PC-9 (cell line): ENCODE measurements around the gene DDX3X. TPM values are rescaled to one million over a fixed set of nuclear protein-coding genes. Genes with fewer than 3 reads are reported as not detected.

Source experiments
- BruUV-seq: library from RNA; stranded (reverse); fragments of 400-500 nt; replicated peaks from 2 replicates; lab custom pipeline; 2021; lab: Mats Ljungman, UMichigan
- CTCF ChIA-PET: fragments of 300-600 bp; sonication (Branson Sonifier 250); formaldehyde crosslinking; loops from one replicate; lab custom pipeline; 2022; ENCODE audit warnings: antibody characterized with exemption; lab: Charles Lee
- POLR2A ChIA-PET: fragments of 300-600 bp; sonication (Branson Sonifier 250); formaldehyde crosslinking; loops from one replicate; lab custom pipeline; 2022; ENCODE audit warnings: antibody characterized with exemption; ENCODE audit not compliant: unreplicated experiment; lab: Charles Lee
- DNase-seq, 2 experiments: peaks; one replicate each; pipeline versions ENCODE4 v3.0.0 to v3.0.0-alpha.2; 2015 to 2022; ENCODE audit warnings: mixed read lengths in 1 of 2
- H2AFZ ChIP-seq: fragments of 200-600 bp; sonication (generic); 2 replicates; pipeline ENCODE4 v1.8.1; 2017; ENCODE audit warnings: antibody characterized with exemption
- H3F3A ChIP-seq: fragments of 200-600 bp; sonication (generic); 2 replicates; pipeline ENCODE4 v1.8.1; 2017; ENCODE audit warnings: antibody characterized with exemption, mild to moderate bottlenecking, low read depth; ENCODE audit not compliant: insufficient read depth
- H3K27ac ChIP-seq: fragments of 200-600 bp; sonication (generic); 2 replicates; pipeline ENCODE4 v1.6.1; 2016; ENCODE audit warnings: mixed run types
- H3K27me3 ChIP-seq: fragments of 200-600 bp; sonication (generic); 2 replicates; pipeline ENCODE4 v1.6.1; 2016; ENCODE audit warnings: low read depth, mixed run types; ENCODE audit not compliant: insufficient read depth
- H3K36me3 ChIP-seq: fragments of 200-600 bp; sonication (generic); 2 replicates; pipeline ENCODE4 v1.6.1; 2016; ENCODE audit warnings: low read depth, mixed run types
- H3K4me1 ChIP-seq: fragments of 200-600 bp; sonication (generic); replicated peaks from 2 replicates; pipeline ENCODE4 v1.6.1; 2016; ENCODE audit warnings: mixed run types; ENCODE audit not compliant: insufficient read depth
- H3K4me2 ChIP-seq: fragments of 200-600 bp; sonication (generic); 2 replicates; pipeline ENCODE4 v1.6.1; 2017; ENCODE audit warnings: mixed run types
- H3K4me3 ChIP-seq: fragments of 200-600 bp; sonication (generic); 2 replicates; pipeline ENCODE4 v1.6.1; 2016; ENCODE audit warnings: mixed run types
- H3K79me2 ChIP-seq: fragments of 200-600 bp; sonication (generic); 2 replicates; pipeline ENCODE4 v1.6.1; 2017; ENCODE audit warnings: low read depth, mixed run types
- H3K9me2 ChIP-seq: fragments of 200-600 bp; sonication (generic); 2 replicates; pipeline ENCODE4 v1.8.1; 2017; ENCODE audit warnings: mild to moderate bottlenecking; ENCODE audit not compliant: insufficient read depth
- H3K9me3 ChIP-seq: fragments of 200-600 bp; sonication (generic); 2 replicates; pipeline ENCODE4 v1.8.1; 2016; ENCODE audit warnings: low read depth; ENCODE audit not compliant: insufficient read depth
- H4K20me1 ChIP-seq: fragments of 200-600 bp; sonication (generic); 2 replicates; pipeline ENCODE4 v1.8.1; 2017; ENCODE audit not compliant: insufficient read depth
- EZH2 ChIP-seq: fragments of 200-600 bp; sonication (generic); IDR thresholded peaks from 2 replicates; pipeline ENCODE4 v1.8.0; 2017; ENCODE audit warnings: antibody characterized with exemption, low read depth
- intact Hi-C: fragments of 100-400 bp; cut with micrococcal nuclease; formaldehyde crosslinking; loops from one replicate; pipeline ENCODE4 v1.10.0; 2022; ENCODE audit not compliant: unreplicated experiment
- total RNA-seq: library from RNA; stranded (reverse); gene quantifications from 2 replicates; pipeline ENCODE4 v1.2.3, GENCODE V29; 2021
- TF ChIP-seq, protein P1 (sequence below): fragments of 200-600 bp; sonication (generic); conservative IDR thresholded peaks from 2 replicates; pipeline ENCODE4 v1.6.1; 2017; ENCODE audit warnings: mixed run types, antibody characterized with exemption, mild to moderate bottlenecking, moderate library complexity

Gene DDX3X
- total RNA-seq, 1 experiment from 2014 or later, result 158 TPM

DNA sequence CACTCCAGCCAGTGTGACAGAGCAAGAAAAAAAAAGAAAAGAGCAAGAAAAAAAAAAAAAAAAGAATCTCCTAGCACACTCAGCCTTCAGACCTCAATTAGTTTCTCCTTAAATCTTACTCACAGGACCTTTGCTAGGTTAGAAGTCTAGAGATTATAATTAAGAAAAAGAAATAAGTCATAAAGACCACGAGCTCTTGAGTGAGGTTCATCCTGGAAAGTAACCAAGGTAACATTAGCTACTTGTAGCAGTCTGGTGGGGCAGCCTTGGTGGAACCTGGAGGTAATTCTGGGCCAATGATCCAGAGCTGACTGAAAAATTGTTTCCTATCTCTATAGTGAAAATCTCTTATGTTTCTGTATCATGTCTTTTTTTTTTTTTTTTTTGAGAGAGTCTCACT, 21.2 kb upstream of the DDX3X start:
- Histone ChIP-seq H3K4me2 (no peak overlapping the region), H2AFZ (no peak overlapping the region), H3K27me3 (no peaks in the 10 kb centered on the region), H3K79me2 (no peaks in the 10 kb centered on the region), H3K36me3 (no peaks in the 10 kb centered on the region), H3K27ac (no peak overlapping the region), H4K20me1 (no peaks in the 10 kb centered on the region), H3K9me2 (no peaks in the 10 kb centered on the region), H3F3A (no peaks in the 10 kb centered on the region), H3K9me3 (no peaks in the 10 kb centered on the region), H3K4me3 (no peak overlapping the region), H3K4me1 (no peaks in the 10 kb centered on the region)
- no TSS peak for BruUV-seq
- POLR2A ChIA-PET, result interaction anchor here (0.6 kb wide), 1 partner anchor 540 kb away, joined by 21 read pairs; no protein-coding TSS in a partner anchor
- TF ChIP-seq, protein P1, sequence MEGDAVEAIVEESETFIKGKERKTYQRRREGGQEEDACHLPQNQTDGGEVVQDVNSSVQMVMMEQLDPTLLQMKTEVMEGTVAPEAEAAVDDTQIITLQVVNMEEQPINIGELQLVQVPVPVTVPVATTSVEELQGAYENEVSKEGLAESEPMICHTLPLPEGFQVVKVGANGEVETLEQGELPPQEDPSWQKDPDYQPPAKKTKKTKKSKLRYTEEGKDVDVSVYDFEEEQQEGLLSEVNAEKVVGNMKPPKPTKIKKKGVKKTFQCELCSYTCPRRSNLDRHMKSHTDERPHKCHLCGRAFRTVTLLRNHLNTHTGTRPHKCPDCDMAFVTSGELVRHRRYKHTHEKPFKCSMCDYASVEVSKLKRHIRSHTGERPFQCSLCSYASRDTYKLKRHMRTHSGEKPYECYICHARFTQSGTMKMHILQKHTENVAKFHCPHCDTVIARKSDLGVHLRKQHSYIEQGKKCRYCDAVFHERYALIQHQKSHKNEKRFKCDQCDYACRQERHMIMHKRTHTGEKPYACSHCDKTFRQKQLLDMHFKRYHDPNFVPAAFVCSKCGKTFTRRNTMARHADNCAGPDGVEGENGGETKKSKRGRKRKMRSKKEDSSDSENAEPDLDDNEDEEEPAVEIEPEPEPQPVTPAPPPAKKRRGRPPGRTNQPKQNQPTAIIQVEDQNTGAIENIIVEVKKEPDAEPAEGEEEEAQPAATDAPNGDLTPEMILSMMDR, result no peak
- TF ChIP-seq EZH2, result no peak
- intact Hi-C loops, result no loop called here
- CTCF ChIA-PET, result no interaction called here
- DNase-seq, result no peak

DNA sequence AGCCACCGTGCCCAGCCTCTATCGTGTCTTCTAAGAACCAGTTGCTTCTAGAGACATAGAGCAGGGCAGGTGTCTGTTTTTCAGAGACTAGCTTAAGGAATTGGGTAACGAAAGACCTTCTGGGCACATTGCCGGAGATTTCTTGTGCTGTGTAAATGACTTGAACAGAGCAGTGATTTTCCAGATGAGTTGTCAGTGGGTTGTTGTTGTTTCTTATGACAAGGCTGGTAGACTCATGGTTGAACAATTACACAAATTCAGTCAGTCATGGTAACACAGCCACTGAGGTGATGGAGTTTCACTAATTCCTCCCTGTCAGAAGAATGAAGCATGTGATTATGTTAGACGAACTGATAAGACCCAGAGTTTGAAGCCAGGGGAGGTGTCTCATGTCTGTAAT, 20.5 kb upstream of the DDX3X start:
- Histone ChIP-seq H3K27ac (no peak overlapping the region), H3K27me3 (no peaks in the 10 kb centered on the region), H3K4me1 (no peaks in the 10 kb centered on the region), H4K20me1 (no peaks in the 10 kb centered on the region), H3K9me2 (no peaks in the 10 kb centered on the region), H3K79me2 (no peaks in the 10 kb centered on the region), H2AFZ (no peak overlapping the region), H3K9me3 (no peaks in the 10 kb centered on the region), H3K4me2 (no peak overlapping the region), H3K36me3 (no peaks in the 10 kb centered on the region), H3F3A (no peaks in the 10 kb centered on the region), H3K4me3 (no peak overlapping the region)
- intact Hi-C loops, result no loop called here
- no peak for TF ChIP-seq EZH2
- TF ChIP-seq, protein P1, result no peak
- BruUV-seq, result no TSS peak
- POLR2A ChIA-PET, result no interaction called here
- no peak for DNase-seq
- CTCF ChIA-PET, result no interaction called here

DNA sequence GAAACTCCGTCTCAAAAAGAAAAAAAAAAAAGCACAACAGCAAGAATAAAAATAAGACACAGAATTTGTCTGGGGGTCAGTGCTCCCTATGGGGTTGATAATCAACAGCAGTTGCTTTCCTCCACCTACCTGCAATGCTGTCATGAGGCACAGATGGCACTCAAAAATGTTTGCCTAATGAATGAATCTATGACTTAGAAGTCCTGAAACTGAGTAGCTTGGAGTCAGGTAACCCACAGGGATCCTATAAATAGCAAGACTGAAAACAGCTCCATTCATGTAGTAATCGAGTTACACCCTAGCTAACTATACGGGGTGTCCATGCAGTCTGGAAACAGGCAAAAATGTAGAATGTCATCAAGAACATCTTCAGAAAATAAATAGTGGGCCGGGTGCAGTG, 19.8 kb upstream of the DDX3X start:
- no peak overlapping the region for H3K4me3 ChIP-seq
- no peaks in the 10 kb centered on the region for H3K4me1 ChIP-seq
- DNase-seq, result no peak
- POLR2A ChIA-PET, result no interaction called here
- H3K27me3 ChIP-seq, result no peaks in the 10 kb centered on the region
- CTCF ChIA-PET, result no interaction called here
- no peak overlapping the region for H3K27ac ChIP-seq
- no peaks in the 10 kb centered on the region for H4K20me1 ChIP-seq
- H3F3A ChIP-seq, result no peaks in the 10 kb centered on the region
- no peaks in the 10 kb centered on the region for H3K9me3 ChIP-seq
- no peak overlapping the region for H3K4me2 ChIP-seq
- no peaks in the 10 kb centered on the region for H3K9me2 ChIP-seq
- H2AFZ ChIP-seq, result no peak overlapping the region
- no TSS peak for BruUV-seq
- no peaks in the 10 kb centered on the region for H3K79me2 ChIP-seq
- TF ChIP-seq, protein P1, result no peak
- no peak for TF ChIP-seq EZH2
- intact Hi-C loops, result no loop called here
- no peaks in the 10 kb centered on the region for H3K36me3 ChIP-seq
